Stimulated activated CD4-positive, alpha-beta T cell treated with anti-CD3 and anti-CD28 coated beads, Interleukin-12 subunit alpha, Interleukin-12 subunit beta, amount 100 ng/mL, for 4 hours (primary cell): ENCODE data around the gene NUP62.

Source experiments
- DNase-seq: peaks from one replicate; pipeline ENCODE4 v3.0.0-alpha.2; 2020

NUP62 gene

GRCh38 chr19:49895566-49896297 lies 33.6 kb downstream of the NUP62 start:
- no peak for DNase-seq

GRCh38 chr19:49894879-49895565 lies 34.3 kb downstream of the NUP62 start:
- DNase-seq: no peak

DNA sequence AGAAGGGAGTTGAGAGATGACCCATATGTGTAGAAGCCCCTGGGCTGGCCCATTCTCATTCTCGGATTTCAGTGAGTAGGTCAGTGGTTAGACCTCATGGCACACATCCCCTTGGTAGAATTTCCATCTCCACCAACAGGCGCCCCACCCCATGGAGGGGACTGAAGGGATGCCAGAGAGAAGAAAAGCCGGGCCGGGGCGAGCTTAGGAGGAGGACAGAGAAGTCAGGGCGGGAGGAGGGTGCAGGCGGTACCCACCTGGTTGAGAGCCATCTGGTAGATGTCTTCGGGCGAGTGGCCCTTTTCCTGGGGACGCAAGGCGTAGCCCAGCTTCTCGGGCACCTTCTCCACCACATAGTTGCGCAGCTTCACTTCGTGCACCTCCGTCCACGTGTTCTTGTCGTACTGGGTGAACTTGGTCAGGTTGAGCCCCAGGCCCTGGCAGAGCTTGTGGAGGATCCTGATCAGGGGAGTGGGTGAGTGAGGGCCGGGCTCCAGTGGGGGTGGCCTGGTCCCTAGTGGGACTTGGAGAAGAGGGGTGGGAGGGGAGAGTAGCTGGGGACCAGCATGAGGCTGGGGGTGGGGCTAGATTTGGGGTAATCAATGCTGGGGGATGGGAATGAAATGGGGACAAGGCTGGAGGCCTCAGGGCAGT lies 35.2 kb downstream of the NUP62 start:
- DNase-seq: no peak

GRCh38 chr19:49892716-49893115 lies 36.6 kb downstream of the NUP62 start:
- DNase-seq: no peak

GRCh38 chr19:49891393-49891792 lies 37.9 kb downstream of the NUP62 start:
- DNase-seq: no peak

- DNase-seq: peak; percentile 74
Observed at GRCh38 chr19:49890349-49891311, 38.7 kb downstream of the NUP62 start.

GRCh38 chr19:49889687-49890348 lies 39.5 kb downstream of the NUP62 start:
- peak; percentile 72 for DNase-seq

DNA sequence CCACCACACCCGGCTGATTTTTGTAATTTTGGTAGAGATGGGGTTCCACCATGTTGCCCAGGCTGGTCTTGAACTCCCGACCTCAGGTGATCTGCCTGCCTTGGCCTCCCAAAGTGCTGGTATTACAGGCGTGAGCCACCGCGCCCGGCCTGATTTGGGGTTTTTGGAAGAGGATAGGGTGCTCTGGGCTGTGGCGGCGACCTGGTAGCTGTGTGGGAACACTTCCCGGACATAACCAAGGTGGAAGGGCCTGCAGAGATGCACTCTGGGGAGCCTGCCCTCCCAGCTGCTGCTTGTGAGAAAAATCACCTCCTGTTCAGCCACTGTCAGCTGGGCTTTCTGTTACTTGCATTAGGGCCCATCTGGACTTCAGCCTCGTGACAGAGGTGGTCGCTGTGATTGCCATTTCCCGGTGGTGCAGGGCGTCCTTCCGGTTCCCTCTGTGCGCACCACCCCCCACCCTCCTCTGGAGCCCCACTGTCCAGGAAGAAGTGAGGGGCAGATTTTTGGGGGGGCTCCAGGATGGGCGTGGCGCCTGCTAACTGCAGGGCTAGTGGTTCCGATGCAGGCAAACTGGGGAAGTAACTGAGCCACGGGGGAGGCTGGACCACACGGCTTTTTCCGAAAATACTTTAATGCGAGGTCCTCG lies 40.1 kb downstream of the NUP62 start:
- no peak for DNase-seq

DNA sequence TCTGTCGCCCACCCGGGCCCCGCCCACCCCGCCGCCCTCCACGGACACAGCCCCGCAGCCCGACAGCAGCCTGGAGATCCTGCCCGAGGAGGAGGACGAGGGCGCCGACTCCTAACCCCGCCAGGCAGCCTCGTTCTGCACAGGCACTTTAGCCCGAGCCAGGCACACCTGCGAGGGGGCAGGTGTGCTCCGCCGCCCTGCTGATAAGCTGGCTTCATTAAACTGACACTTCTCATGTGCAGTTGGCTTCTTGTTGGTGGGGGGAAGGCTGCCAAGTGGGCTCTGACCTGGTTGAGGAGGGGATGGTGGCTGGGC lies 40.8 kb downstream of the NUP62 start:
- no peak for DNase-seq

DNA sequence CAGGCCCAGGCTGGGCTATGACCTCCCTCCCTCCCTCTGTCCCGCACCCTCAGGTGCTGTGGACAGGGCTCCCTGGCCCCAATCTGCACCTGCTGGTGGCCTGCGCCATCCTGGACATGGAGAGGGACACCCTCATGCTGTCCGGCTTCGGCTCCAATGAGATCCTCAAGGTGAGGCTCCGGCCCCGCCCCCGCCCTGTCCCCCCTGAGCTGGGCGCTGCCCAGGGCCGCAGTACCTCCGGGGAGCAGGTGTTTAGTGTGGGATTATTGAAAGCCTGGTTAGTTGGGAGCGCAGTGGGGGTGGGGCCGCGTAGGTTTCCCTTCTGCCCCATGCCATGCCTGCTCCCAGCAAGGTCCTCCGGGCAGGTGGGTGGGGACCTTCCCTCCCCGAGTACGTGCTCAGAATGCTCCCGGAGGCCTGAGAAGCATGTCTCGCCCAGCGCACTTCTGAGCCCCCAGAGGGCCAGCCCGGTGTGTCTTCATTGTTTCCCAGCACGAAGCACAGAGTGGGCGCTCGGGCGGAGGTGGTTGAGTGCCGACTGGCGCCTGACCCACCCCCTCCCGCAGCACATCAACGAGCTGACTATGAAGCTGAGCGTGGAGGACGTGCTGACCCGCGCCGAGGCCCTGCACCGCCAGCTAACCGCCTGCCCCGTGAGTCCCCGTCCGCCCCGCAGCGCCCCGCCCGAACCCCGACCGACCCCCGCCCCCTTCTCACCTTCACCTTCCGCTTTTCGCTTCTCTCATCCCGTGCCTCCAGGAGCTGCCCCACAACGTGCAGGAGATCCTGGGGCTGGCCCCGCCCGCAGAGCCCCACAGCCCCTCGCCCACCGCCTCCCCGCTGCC lies 41.4 kb downstream of the NUP62 start:
- no peak for DNase-seq

- DNase-seq: no peak
Observed at GRCh38 chr19:49887037-49887664, 42.2 kb downstream of the NUP62 start.

DNA sequence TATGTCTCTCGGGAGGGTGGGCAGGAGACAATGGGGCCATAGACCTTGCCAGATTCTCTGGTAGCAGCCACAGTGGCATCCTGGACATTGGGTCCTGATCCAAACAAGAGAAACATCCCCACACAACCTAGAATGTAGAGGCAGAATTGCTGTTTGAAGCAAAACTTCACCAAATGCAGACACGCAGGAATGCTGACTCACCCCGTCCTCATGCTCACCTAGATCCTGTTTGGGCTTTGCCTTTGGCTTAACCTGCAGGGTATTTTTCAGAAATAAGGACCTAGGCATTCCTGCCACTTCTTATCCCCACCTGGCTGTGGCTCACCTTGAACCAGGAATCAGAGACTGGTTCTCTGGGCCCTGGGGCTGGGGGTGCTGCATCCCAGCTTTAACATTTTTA lies 44.5 kb downstream of the NUP62 start:
- DNase-seq: no peak

- no peak for DNase-seq
Observed at GRCh38 chr19:49884109-49884508, 45.2 kb downstream of the NUP62 start.

GRCh38 chr19:49883094-49883493 lies 46.2 kb downstream of the NUP62 start:
- DNase-seq: no peak

- no peak for DNase-seq
Observed at GRCh38 chr19:49882643-49883042, 46.7 kb downstream of the NUP62 start.

DNA sequence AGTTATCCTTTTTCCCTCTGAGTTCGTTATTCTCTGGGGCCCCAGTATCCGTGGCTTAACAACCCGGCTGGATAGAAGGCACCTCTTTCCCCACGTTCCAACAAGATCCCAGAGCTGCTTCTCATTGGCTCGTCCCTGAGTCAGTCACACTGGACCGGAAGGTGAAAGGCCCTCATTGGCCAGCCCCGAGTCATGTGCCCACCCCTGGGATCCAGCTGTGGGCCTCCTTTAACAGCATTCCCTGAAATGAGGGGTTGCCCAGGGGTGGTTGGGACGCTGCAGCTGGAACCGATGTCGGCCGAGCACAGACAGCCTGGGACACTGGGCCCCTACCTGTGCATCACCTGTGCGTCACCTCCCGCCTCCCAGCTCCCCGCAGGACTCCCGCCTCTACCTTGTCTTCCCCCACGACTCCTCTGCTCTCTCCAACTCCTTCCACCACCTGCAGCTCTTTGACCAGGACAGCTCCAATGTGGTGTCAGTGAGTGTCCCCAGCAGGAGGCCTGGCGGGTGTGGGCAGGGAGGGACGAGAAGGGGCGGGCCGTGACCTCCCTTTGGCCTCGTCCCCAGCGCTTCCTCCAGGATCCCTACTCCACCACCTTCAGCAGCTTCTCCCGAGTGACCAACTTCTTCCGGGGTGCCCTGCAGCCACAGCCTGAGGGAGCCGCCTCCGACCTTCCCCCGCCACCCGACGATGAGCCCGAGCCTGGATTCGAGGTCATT lies 47.5 kb downstream of the NUP62 start:
- DNase-seq: no peak

DNA sequence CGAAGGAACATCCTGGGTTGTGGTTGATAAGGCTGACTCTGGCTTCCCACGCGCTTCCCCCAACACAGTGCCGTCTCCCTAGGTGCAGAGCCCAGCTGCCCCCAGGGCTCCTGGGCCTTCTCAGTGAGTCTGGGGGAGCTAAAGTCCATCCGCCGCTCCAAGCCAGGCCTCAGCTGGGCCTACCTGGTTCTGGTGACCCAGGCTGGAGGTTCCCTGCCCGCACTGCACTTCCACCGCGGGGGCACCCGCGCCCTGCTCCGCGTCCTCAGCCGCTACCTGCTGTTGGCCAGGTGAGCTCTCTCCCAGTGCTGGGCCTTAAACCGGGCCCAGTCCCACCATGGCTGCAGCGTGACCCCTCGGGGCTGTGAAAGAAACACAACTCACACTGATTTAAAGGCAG lies 48.1 kb downstream of the NUP62 start:
- DNase-seq: no peak

GRCh38 chr19:49880162-49880869 lies 49.0 kb downstream of the NUP62 start:
- DNase-seq: no peak
